ENCODE measurements around the gene PAK3. TPM values are rescaled to one million over a fixed set of nuclear protein-coding genes. Genes with fewer than 3 reads are reported as not detected.

Gene PAK3
- total and polyA plus RNA-seq, 4 experiments from 2014 or later: 1.00 to 1.5 (median 1.5) TPM

Other genes starting within 250 kb of the PAK3 start
- gene CAPN6, start 174.3 kb downstream of the PAK3 start, total RNA-seq: not detected
- gene CAPN6, start 174.3 kb downstream of the PAK3 start, polyA plus RNA-seq: not detected

Measured in CD4-positive, alpha-beta memory T cell (primary cell).